NCI-H510A treated with DMSO at 0.1 percent for 48 hours (cell line): ENCODE results near the gene ANGPTL3.
"Not testable (repeated sequence)": the region's sequence is repeated elsewhere in the genome, so short reads cannot be mapped to it uniquely, and the experiment has no call there.

Experiments
- DNase-seq: peaks from one replicate; lab custom pipeline; 2025; lab: John Stamatoyannopoulos, UW

ANGPTL3 gene

GRCh38 chr1:62597281-62597680 lies at the start of gene ANGPTL3:
TSS of gene ANGPTL3 (plus strand) at chr1:62597520. CDS start at chr1:62597567, 47 bp downstream.
- no peak for DNase-seq

GRCh38 chr1:62561306-62561705 lies 36.0 kb upstream of the ANGPTL3 start:
- DNase-seq: no peak

- not testable (repeated sequence) for DNase-seq
These were observed 30.1 kb upstream of the ANGPTL3 start for GRCh38 chr1:62567182-62567581.

- DNase-seq: not testable (repeated sequence)
These were observed 29.4 kb upstream of the ANGPTL3 start for GRCh38 chr1:62567926-62568325.

GRCh38 chr1:62571517-62571916 lies 25.8 kb upstream of the ANGPTL3 start:
- DNase-seq: not testable (repeated sequence)

- no peak for DNase-seq
These were observed 24.8 kb upstream of the ANGPTL3 start for GRCh38 chr1:62572476-62572875.

- no peak for DNase-seq
These were observed 23.6 kb upstream of the ANGPTL3 start for GRCh38 chr1:62573675-62574074.

GRCh38 chr1:62585469-62586155 lies 11.7 kb upstream of the ANGPTL3 start:
- DNase-seq: no peak

- DNase-seq: no peak
These were observed 9.3 kb upstream of the ANGPTL3 start for GRCh38 chr1:62588000-62588399.

- no peak for DNase-seq
These were observed 8.0 kb upstream of the ANGPTL3 start for GRCh38 chr1:62589321-62589720.

GRCh38 chr1:62590255-62590969 lies 6.9 kb upstream of the ANGPTL3 start:
- DNase-seq: no peak

GRCh38 chr1:62590970-62591368 lies 6.4 kb upstream of the ANGPTL3 start:
- no peak for DNase-seq

GRCh38 chr1:62593825-62594394 lies 3.4 kb upstream of the ANGPTL3 start:
- no peak for DNase-seq

- DNase-seq: no peak
These were observed 1.7 kb upstream of the ANGPTL3 start for GRCh38 chr1:62595647-62596046.

GRCh38 chr1:62599044-62599443 lies 1.7 kb downstream of the ANGPTL3 start:
- DNase-seq: no peak

GRCh38 chr1:62601457-62601856 lies 4.1 kb downstream of the ANGPTL3 start:
- no peak for DNase-seq

GRCh38 chr1:62608905-62609304 lies 11.6 kb downstream of the ANGPTL3 start:
- no peak for DNase-seq

GRCh38 chr1:62610588-62610987 lies 13.3 kb downstream of the ANGPTL3 start:
- not testable (repeated sequence) for DNase-seq

GRCh38 chr1:62612770-62613169 lies 15.4 kb downstream of the ANGPTL3 start:
- no peak for DNase-seq

GRCh38 chr1:62613325-62613727 lies 16.0 kb downstream of the ANGPTL3 start:
- no peak for DNase-seq

- DNase-seq: no peak
These were observed 16.6 kb downstream of the ANGPTL3 start for GRCh38 chr1:62613890-62614289.

- peak; percentile 29 for DNase-seq
These were observed 24.6 kb downstream of the ANGPTL3 start for GRCh38 chr1:62621907-62622306.

- DNase-seq: no peak
These were observed 28.1 kb downstream of the ANGPTL3 start for GRCh38 chr1:62625415-62625814.
